Ammon's horn (tissue), 1 donor: ENCODE data around the gene SEC14L5.
A peak's percentile ranks its signal among the peaks of the same experiment; 100 is the strongest.
"Not testable (repeated sequence)": the region's sequence is repeated elsewhere in the genome, so short reads cannot be mapped to it uniquely, and the experiment has no call there.

Experiments
- DNase-seq: peaks from one replicate; pipeline ENCODE4 v3.0.0-alpha.2; 2016; ENCODE audit warnings: low spot score

SEC14L5 gene

GRCh38 chr16:5041600-5042133 is 83.5 kb downstream of the SEC14L5 start:
- DNase-seq, result no peak

DNA sequence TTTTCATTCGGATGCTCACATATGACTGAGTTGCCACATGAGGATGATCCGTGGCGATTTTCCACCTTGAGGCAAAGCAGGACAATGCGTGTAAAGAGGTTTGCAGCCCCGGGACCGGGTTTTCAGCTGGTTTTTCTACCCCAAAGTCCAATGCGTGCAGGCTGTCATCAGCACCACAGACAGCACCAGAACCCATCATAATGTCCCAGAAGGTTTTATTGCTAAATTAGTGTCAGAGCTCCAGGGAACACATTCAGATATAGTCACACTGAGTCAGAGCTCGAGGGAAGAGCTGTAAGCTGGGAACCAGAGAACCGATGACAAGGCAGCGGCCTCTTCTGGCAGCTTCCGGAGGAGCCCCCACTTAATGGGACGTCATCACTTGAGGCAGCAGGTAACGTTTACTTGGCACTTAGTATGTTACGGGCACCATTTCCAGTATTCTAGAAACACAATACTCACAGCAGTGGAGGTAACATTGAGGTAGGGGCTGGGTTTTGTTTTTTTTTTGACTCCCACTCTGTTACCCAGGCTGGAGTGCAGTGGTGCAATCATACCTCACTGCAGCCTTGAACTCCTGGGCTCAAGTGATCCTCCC is 84.5 kb downstream of the SEC14L5 start:
- DNase-seq, result peak; percentile 66

- DNase-seq, result no peak
Measured at GRCh38 chr16:5044011-5044540, 85.9 kb downstream of the SEC14L5 start.

DNA sequence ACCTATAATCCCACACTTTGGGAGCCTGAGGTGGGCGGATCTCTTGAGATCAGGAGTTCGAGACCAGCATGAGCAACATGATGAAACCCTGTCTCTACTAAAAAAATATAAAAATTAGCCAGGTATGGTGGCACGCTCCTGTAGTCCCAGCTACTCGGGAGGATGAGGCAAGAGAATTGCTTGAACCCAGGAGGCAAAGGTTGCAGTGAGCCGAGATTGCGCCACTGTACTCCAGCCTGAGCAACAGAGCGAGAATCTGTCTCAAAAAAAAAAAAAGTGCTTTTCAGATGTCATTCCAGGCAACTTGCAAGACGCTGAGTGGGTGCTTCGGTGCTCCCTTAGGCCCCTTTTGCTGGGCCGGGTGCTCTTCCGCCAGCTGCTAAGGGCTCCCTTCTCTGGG is 86.5 kb downstream of the SEC14L5 start:
- not testable (repeated sequence) for DNase-seq

DNA sequence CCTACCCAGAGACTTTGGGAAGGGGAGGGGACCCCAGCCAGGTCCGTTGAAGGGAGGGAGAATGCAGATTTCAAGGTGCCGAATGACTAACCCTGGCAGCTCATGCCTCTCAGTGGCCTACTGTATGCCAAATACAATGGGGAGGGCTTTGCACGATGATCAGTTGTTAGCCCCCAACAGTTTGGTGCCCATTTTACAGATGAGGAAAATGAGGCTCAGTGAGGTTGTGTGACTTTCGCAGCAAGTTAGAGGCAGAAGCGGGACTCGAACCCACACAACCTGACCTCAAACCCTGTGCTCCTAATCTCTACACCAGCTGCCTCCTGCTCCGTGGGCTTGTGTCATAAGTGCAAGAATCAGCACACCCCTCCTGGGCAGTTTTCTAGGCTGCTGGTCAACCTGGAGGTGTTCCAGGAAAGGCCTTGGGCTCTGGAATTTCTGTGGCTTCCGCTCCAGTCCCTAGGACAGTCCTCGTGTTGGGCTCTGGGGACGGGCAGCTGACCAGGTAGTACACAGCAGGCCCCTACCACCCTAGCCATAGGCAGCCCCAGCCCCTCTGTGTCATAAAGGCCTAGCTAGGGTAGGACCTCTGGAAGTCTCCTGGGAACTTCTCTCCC is 87.5 kb downstream of the SEC14L5 start:
- DNase-seq, result no peak

- no peak for DNase-seq
Measured at GRCh38 chr16:5046914-5047313, 88.8 kb downstream of the SEC14L5 start.

- DNase-seq, result no peak
Measured at GRCh38 chr16:5054876-5055865, 97.0 kb downstream of the SEC14L5 start.

DNA sequence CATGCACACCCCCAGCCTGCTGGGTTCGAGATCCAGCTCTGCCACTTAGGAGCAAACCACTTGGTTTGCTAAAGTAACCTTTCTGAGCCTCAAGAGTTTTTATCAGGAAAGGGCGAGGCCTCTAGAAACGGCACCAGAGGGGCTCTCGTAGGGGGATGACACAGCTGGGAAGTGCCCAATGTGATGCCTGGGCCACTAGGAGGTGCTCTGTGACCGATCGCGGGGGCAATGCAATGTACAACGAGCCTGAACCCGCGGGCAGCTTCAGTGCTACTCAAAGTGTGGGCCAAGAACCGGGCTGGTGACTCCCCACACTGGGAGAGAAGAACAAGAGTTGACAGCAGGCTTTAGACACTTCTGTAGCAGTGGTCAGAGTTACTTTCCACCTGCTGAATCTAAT is 98.2 kb downstream of the SEC14L5 start:
- DNase-seq, result no peak

GRCh38 chr16:5058476-5058875 is 100.3 kb downstream of the SEC14L5 start:
- DNase-seq, result peak; percentile 35

DNA sequence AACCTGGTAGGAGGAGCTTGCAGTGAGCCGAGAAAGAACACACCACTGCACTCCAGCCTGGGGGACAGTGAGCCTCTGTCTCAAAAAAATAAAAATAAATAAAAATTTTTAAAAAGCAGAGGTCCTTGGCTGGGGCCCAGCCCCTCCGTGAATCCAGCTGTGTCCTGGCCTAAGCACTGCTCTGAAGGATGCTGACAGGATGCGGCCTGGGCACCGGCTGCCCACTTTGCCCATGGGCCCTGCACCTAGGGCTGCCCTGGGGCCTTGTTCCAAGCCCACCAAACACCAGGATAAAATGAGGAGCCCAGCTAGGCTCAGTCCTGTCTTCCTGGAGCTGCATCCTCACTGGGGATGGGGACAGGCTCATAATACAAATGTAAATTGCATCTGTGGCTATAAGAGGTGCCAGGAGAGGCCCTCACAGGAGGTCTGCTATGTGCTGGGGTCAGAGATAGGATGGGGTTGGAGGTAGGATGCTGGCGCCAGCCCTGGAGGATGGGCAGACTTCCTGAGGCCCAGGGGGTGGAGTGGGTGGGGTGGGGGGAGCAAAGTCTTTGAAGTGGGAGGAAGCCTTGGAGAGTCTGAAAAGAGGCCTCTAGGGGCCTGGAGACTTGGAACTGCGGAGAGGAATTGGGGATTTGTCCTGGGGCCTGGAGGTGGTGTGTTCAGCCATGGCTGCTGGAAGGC is 101.4 kb downstream of the SEC14L5 start:
- no peak for DNase-seq

- DNase-seq, result no peak
Measured at GRCh38 chr16:5060073-5060641, 102.0 kb downstream of the SEC14L5 start.

DNA sequence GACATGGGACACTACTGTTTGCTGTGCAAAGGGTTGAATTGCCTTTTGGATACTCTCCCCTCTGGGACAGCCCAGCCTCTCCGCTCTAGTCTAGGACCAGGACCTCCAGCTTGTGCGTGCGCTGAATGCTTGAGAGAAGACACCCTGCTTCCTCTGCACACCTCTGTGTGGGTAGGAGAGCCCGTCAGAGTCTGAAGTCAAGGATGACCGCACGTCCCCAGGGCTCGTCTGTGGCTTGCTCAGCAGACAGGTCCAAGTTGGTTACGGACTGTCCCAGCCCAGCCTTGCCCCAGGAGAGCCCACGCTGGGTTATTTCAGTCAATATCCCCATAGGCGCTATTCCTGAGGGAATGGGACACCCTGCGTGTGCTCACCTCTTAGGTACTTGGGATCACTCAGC is 103.9 kb downstream of the SEC14L5 start:
- no peak for DNase-seq

DNA sequence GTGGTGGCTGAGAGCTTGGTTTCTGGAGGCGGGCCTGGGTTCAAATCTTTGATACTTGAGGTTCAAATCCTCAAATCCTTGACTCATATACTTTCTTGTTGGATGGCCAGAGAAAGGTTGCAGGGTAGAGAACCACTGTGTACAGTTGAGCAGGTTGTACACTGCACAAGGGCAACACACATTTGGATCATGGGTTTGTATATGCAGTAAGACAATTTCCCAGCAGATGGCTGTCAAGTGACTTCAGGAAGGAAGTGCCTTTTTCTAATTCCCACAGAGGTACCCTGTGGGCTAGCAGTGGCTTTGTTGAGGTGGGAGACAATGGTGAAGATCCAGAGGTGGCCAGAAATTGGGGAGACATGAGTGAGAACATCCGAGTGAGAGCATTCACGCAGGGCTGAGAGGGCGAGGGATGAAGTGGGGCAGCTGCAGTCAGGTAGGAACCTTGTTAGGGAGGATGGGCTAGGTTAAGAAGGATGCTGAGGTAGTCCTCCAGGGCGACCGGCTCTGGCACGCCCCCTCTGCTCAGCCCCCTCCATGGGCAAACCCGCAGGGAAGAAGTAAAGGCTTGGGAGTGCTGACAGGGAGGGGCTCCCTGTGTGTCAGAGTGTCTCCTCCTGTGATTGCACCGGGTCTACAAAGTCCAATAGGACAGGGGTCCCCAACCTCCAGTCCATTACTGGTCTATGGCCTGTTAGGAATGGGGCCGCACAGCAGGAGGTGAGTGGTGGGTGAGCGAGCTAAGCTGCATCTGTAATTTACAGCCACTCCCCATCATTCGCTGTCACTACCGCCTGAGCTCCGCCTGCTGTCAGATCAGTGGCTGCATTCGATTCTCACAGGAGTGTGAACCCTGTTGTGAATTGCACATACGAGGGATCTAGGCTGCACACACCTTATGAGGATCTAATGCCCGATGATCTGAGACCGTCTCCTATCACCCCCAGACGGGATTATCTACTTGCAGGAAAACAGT is 104.9 kb downstream of the SEC14L5 start:
- no peak for DNase-seq

DNA sequence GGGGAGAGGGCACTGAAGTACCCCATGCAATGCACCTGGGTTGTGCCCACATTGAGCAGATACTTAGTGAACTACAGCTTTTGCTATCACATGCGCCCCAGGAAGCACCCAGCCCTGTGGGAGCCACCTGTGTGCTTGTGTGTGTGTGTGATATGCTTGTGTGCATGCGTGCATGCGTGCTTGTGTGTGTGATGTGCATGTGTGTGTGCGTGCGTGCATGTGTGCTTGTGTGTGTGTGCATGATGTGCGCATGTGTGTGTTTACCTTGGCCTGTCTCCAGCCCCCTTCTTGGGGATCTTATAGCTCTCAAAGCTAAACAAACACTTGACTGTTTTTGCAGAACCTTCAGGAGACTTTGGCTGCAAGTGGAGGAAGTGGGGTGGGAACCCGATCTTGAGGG is 106.8 kb downstream of the SEC14L5 start:
- DNase-seq, result no peak

GRCh38 chr16:5065326-5065725 is 107.2 kb downstream of the SEC14L5 start:
- DNase-seq, result no peak

- DNase-seq, result peak; percentile 76
Measured at GRCh38 chr16:5065813-5066212, 107.7 kb downstream of the SEC14L5 start, which contains the start of gene C16orf89. TSS of gene C16orf89 (minus strand) at chr16:5065956. CDS start at chr16:5065908, 48 bp downstream.

DNA sequence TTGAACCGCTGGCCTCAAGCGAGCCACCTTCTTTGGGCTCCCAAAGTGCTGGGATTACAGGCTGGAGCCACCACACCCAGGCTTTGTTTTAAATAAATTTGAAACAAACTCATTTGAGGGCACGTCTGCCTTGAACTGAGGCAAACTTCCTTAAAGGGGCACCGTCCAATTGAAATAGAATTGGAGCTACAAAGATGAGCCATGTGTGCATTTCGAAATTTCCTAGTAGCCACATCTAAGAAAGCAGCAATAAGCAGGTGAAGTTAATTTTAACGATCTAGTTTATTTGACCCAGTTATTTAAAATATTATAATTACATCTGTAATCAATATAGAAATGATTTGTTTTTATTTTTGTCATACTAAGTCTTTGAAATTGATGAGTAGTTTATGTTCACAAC is 108.4 kb downstream of the SEC14L5 start:
- no peak for DNase-seq
